GM12878 (cell line): ENCODE measurements around the gene PADI4. TPM values are rescaled to one million over a fixed set of nuclear protein-coding genes. Genes with fewer than 3 reads are reported as not detected.

Experiments used
- ATAC-seq: fragments of 200-7000 bp; cut with Tn5 transposase; 3 replicates; pipeline ENCODE4 v1.9.1; 2020; ENCODE audit warnings: mild to moderate bottlenecking, moderate library complexity
- BruUV-seq: library from RNA; stranded (reverse); fragments of 400-500 nt; replicated peaks from 2 replicates; lab custom pipeline; 2021; lab: Mats Ljungman, UMichigan
- CTCF ChIA-PET: fragments of 300-600 bp; sonication (Branson Sonifier 250); formaldehyde crosslinking; extraction: SDS; loops from one replicate; lab custom pipeline; 2021; ENCODE audit warnings: inconsistent platforms; lab: Yijun Ruan, JAX
- POLR2A ChIA-PET: fragments of 350-600 bp; formaldehyde crosslinking; extraction: SDS; loops from one replicate; lab custom pipeline; 2021; ENCODE audit warnings: inconsistent platforms; lab: Charles Lee
- RAD21 ChIA-PET: fragments of 300-600 bp; sonication (Branson Sonifier 250); formaldehyde crosslinking; loops from one replicate; lab custom pipeline; 2023; ENCODE audit warnings: antibody characterized with exemption; ENCODE audit not compliant: unreplicated experiment; lab: Charles Lee
- SMC1A ChIA-PET: fragments of 300-600 bp; sonication (Branson Sonifier 250); formaldehyde crosslinking; loops from one replicate; lab custom pipeline; 2023; ENCODE audit not compliant: unreplicated experiment, uncharacterized antibody; lab: Charles Lee
- DNase-seq: peaks from one replicate; pipeline ENCODE4 v3.0.0-alpha.2; 2011; ENCODE audit warnings: low read depth, low spot score
- FAIRE-seq: peaks from 3 replicates; lab custom pipeline; 2011; peaks lifted over from hg19 to GRCh38; lab: Jason Lieb, UNC
- H2AFZ ChIP-seq: 2 replicates; pipeline ENCODE4 v1.6.0; 2011; ENCODE audit warnings: low read depth, low read length, control low read depth; ENCODE audit not compliant: control insufficient read depth
- H3K27ac ChIP-seq: 2 replicates; pipeline ENCODE4 v1.5.1; 2011; ENCODE audit warnings: control low read depth; ENCODE audit not compliant: control insufficient read depth, insufficient read depth
- H3K27me3 ChIP-seq, 2 experiments: replicated peaks in 1 of 2; 2 replicates each; pipeline versions ENCODE4 v1.6.0 to v1.6.1; 2011; ENCODE audit warnings: low read length in 1 of 2; ENCODE audit not compliant: control insufficient read depth in 2 of 2, insufficient read depth in 2 of 2
- H3K36me3 ChIP-seq, 2 experiments: 2 replicates each; pipeline ENCODE4 v1.5.1; 2011; ENCODE audit warnings: low read length in 1 of 2; ENCODE audit not compliant: control insufficient read depth in 2 of 2, insufficient read depth in 2 of 2
- H3K4me1 ChIP-seq: 2 replicates; pipeline ENCODE4 v1.6.1; 2011; ENCODE audit warnings: mild to moderate bottlenecking, low read length, moderate library complexity, mixed read lengths; ENCODE audit not compliant: control insufficient read depth, insufficient read depth
- H3K4me2 ChIP-seq: 2 replicates; pipeline ENCODE4 v1.6.0; 2011; ENCODE audit warnings: control low read depth; ENCODE audit not compliant: control insufficient read depth, insufficient read depth
- H3K4me3 ChIP-seq: fragments of 200-600 bp; sonication (generic); 2 replicates; pipeline ENCODE4 v1.5.1; 2016
- H3K79me2 ChIP-seq: 2 replicates; pipeline ENCODE4 v1.6.0; 2011; ENCODE audit warnings: low read length; ENCODE audit not compliant: control insufficient read depth, insufficient read depth
- H3K9ac ChIP-seq: 2 replicates; pipeline ENCODE4 v1.8.0; 2011; ENCODE audit warnings: low read length, control low read depth, mixed read lengths; ENCODE audit not compliant: control insufficient read depth, insufficient read depth
- H3K9me3 ChIP-seq: replicated peaks from 3 replicates; pipeline ENCODE4 v1.5.1; 2011; ENCODE audit warnings: mild to moderate bottlenecking, low read length; ENCODE audit not compliant: control insufficient read depth, insufficient read depth
- H4K20me1 ChIP-seq: 2 replicates; pipeline ENCODE4 v1.6.0; 2011; ENCODE audit not compliant: control insufficient read depth, insufficient read depth
- BMI1 ChIP-seq: fragments of 450-650 bp; IDR thresholded peaks from 2 replicates; pipeline ENCODE4 v1.6.1; 2016; ENCODE audit warnings: mild to moderate bottlenecking, moderate library complexity, borderline replicate concordance
- CHD4 ChIP-seq: fragments of 200-600 bp; sonication (generic); IDR thresholded peaks from 2 replicates; pipeline ENCODE4 v1.6.1; 2016; ENCODE audit warnings: mild to moderate bottlenecking
- E2F8 ChIP-seq: fragments of 450-650 bp; IDR thresholded peaks from 2 replicates; pipeline ENCODE4 v1.6.1; 2018; ENCODE audit warnings: mild to moderate bottlenecking, low read depth, moderate library complexity; ENCODE audit not compliant: partially characterized antibody
- ELK1 ChIP-seq: IDR thresholded peaks from 2 replicates; pipeline ENCODE4 v1.6.1; 2012; ENCODE audit warnings: low read depth, low read length, improper control_type of control experiment
- EZH2 ChIP-seq: IDR thresholded peaks from 2 replicates; pipeline ENCODE4 v1.6.1; 2012; ENCODE audit warnings: low read depth, mild to moderate bottlenecking, control low read depth, inconsistent platforms, low read length, borderline replicate concordance; ENCODE audit not compliant: control insufficient read depth
- FOXK2 ChIP-seq: fragments of 450-650 bp; IDR thresholded peaks from 2 replicates; pipeline ENCODE4 v1.6.1; 2017; ENCODE audit warnings: mild to moderate bottlenecking, moderate library complexity
- IKZF1 ChIP-seq: fragments of 450-650 bp; conservative IDR thresholded peaks from 2 replicates; pipeline ENCODE4 v1.6.1; 2017; ENCODE audit warnings: antibody characterized with exemption, mild to moderate bottlenecking
- MAX ChIP-seq: IDR thresholded peaks from 2 replicates; pipeline ENCODE4 v1.6.1; 2012; ENCODE audit warnings: low read depth, low read length, improper control_type of control experiment
- PBX3 ChIP-seq: IDR thresholded peaks from 2 replicates; pipeline ENCODE4 v1.6.1; 2011; ENCODE audit warnings: mild to moderate bottlenecking, low read depth, low read length, moderate library complexity; ENCODE audit not compliant: insufficient replicate concordance
- SKIL ChIP-seq: fragments of 450-650 bp; IDR thresholded peaks from 2 replicates; pipeline ENCODE4 v1.6.1; 2017; ENCODE audit warnings: mild to moderate bottlenecking, low read depth, inconsistent platforms; ENCODE audit not compliant: poor library complexity, severe bottlenecking
- USF1 ChIP-seq: IDR thresholded peaks from 2 replicates; pipeline ENCODE4 v1.6.1; 2011; ENCODE audit warnings: borderline replicate concordance, low read depth, mild to moderate bottlenecking, moderate library complexity, mixed read lengths, low read length; ENCODE audit not compliant: insufficient read depth; ENCODE audit errors: extremely low read length
- WGBS: methylation state at CpG from one replicate; pipeline ENCODE4 v1.1.6; 2016; ENCODE audit warnings: low lambda C conversion rate; ENCODE audit not compliant: insufficient replicate concordance, insufficient coverage; ENCODE audit errors: missing lambda C conversion rate; 5-methylcytosine and 5-hydroxymethylcytosine counted together
- in situ Hi-C: fragments of 300-500 bp; cut with MboI; formaldehyde crosslinking; loops from 9 replicates; pipeline ENCODE4 v1.14.3; 2018; ENCODE audit warnings: mixed read lengths
- intact Hi-C: fragments of 100-400 bp; cut with micrococcal nuclease; formaldehyde crosslinking; loops from one replicate; pipeline ENCODE4 v1.14.2; 2022; ENCODE audit not compliant: unreplicated experiment
- polyA plus RNA-seq, 11 experiments: library from polyadenylated mRNA; depleted of rRNA in 4 of 11; unstranded in 6 of 11; stranded (reverse) in 5 of 11; fragments of >200 nt; fragmentation: Nextera tagmentation in 4 of 11; fragmentation: Illumina TruSeq in 1 of 11; extraction: Ambion mirVana in 4 of 11; extraction: Trizol in 1 of 11; gene quantifications; 1 replicate in 1 of 11; 2 replicates in 10 of 11; pipeline versions ENCODE4 v1.2.1 to v1.2.3, GENCODE V29; 2011 to 2016; ENCODE audit warnings: inconsistent platforms in 2 of 11, missing spikeins in 2 of 11, low read depth in 1 of 11
- total RNA-seq, 4 experiments: library from RNA; depleted of rRNA in 3 of 4; stranded (reverse); fragments of >200 nt in 3 of 4; fragmentation: Illumina TruSeq in 1 of 4; extraction: Trizol in 1 of 4; gene quantifications; 2 replicates each; pipeline versions ENCODE4 v1.2.1 to v1.2.3, GENCODE V29; 2013 to 2021

The PADI4 gene
- total and polyA plus RNA-seq, 10 of the 15 experiments (the other 5 are each of a cell fraction or from before 2014, with no cell fraction given) = 0.08 to 0.47 (median 0.15) TPM; not detected in 3

GRCh38 chr1:17359031-17359430 is 51.0 kb downstream of the PADI4 start:
- Histone ChIP-seq H2AFZ (no peak overlapping the region), H3K4me2 (no peak overlapping the region), H3K9me3 (no peaks in the 10 kb centered on the region), H3K79me2 (no peaks in the 10 kb centered on the region), H3K4me1 (no peaks in the 10 kb centered on the region), H3K4me3 (no peak overlapping the region), H3K27ac (no peak overlapping the region), H3K36me3 (no peaks in the 10 kb centered on the region), H4K20me1 (no peaks in the 10 kb centered on the region), H3K27me3 (no peaks in the 10 kb centered on the region; a peak in 1 of 4 replicates), H3K9ac (no peak overlapping the region)
- SMC1A ChIA-PET = no interaction called here
- no TSS peak for BruUV-seq
- 66% methylated on average over 11 of the region's 11 CpGs for WGBS
- RAD21 ChIA-PET = no interaction called here
- CTCF ChIA-PET = no interaction called here
- FAIRE-seq (no peak), DNase-seq (no peak), ATAC-seq (no peak)
- intact Hi-C loops (no loop called here), in situ Hi-C loops (no loop called here)
- POLR2A ChIA-PET = no interaction called here
- TF ChIP-seq E2F8 (no peak), MAX (no peak), USF1 (no peak), BMI1 (no peak), CHD4 (no peak), SKIL (no peak), ELK1 (no peak), FOXK2 (no peak), IKZF1 (no peak), PBX3 (no peak), EZH2 (no peak)
